Posterior cingulate gyrus (tissue), 11 donors: ENCODE measurements around the gene NR5A1.

Experiments
- DNase-seq, 10 donors: peaks; one replicate each; pipeline versions ENCODE4 v3.0.0 to v3.0.0-alpha.2; 2020 to 2021; ENCODE audit warnings: mixed read lengths in 3 of 10
- intact Hi-C: fragments of 100-400 bp; cut with DNase I; formaldehyde crosslinking; loops from one replicate; pipeline ENCODE4 v1.15.1; 2023

NR5A1 gene

DNA sequence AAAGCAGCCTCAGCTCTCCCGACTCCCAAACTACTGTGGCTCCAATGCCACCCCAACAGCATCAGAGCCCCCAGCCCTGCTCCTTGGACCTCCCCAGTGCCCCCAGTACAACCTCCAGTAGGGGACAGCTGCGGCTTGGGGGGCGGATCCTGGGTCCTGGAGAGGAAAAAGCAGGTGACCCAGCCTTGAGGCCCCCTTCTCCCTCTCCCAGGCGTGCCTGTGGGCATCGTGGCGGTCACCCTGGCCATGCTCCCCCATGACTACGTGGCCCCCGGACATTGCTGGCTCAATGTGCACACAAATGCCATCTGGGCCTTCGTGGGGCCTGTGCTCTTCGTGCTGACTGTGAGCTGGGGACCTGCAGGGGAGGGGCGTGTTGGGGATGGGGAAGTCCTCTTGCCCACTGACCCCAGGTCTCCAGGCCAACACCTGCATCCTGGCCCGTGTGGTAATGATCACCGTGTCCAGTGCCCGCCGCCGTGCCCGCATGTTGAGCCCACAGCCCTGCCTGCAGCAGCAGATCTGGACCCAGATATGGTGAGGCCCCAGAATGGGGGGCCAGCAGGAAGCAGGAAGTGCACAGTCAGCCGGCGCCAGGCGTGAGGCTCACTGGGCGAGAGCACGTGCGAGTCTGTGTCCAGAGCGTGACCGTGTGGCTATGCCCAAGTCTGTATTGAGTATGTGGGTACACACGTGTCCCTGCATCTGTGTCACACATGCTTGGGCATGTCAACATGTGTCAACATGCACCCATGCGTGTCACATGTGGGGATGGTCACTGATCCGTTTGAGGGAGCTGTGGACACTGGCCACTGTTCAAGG, 38.0 kb downstream of the NR5A1 start:
- peak in 2 of 10 donors; percentile 49 to 62 for DNase-seq
- intact Hi-C loops, result no loop called here

DNA sequence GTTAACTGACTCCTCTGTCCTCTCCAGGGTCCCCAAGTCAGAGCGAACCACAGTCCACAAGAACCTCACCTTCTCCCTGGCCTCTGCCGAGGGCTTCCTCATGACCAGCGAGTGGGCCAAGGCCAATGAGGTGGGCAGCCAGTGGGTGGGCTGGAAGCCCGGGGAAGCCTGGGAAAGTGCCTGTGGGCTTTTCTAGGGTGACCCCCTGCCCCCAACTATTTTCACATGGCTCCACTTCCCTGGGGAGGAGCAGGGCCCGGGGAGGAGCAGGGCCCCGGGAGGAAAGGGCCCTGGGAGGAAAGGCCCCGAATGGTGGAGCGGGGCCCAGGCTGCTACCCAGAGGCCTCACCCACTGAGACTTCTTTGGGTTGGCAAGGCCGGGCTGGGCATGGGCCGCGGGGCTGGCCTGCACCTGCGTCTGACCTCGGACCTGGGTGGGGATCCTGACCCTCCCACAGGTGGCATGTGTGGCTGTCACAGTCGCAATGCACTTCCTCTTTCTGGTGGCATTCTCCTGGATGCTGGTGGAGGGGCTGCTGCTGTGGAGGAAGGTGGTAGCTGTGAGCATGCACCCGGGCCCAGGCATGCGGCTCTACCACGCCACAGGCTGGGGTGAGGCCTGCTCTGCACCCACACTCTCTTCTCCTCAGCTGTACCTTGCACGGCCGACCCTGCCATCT, 39.0 kb downstream of the NR5A1 start:
- peak in 2 of 10 donors; percentile 67 to 78 for DNase-seq
- intact Hi-C loops, result no loop called here

DNA sequence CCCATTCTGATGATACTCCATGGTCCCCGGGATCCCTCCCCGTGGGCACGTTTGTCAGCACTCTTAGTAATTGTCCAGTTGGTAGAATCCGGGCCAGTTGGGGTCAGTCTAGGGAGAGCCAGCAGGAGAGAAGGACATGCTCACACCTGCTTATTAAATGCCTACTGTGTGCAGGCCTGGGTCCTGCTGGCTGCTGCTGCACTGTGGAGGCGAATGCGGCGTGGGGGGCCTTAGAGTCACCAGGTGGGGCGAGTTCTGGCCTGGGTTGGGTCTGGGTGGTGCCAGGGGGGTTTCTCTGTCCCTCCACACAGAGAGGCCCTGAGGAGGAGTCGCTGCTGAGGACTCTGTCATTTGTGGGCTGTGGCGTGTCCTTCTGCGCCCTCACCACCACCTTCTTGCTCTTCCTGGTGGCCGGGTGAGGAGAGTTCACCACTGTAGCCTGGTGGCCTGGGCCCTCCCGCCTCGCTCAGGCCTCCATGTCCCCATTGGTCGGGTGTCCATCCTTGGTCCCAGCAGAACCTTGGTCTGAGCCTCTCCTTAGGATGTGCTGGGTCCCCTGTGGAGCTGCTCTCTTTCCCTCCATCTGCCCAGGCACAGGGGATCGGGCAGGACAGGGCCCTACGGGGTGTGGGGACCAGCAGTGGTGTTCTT, 39.7 kb downstream of the NR5A1 start:
- intact Hi-C loops, result no loop called here
- peak in 3 of 10 donors; percentile 9 to 74 (median 67) for DNase-seq

DNA sequence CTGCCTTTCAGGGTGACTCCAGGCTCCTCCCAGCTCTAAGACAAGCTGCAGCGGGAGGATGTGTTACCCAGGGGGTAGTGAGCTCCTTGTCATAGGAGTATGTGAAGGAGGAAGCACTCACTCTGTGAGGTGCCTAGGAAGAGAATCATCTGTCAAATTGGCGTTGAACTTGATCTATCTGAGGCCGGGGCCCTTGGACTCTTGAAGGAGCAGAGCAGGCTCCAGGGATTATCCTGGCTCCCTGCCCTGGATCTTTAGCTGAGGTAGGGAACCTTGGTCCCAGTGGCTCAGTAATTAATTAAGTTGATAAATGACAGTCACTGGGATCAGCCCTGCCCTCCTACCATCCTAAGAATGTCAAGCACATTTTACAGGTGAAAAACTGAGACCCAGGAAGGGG, 41.5 kb downstream of the NR5A1 start:
- peak in 2 of 10 donors; percentile 5 to 30 for DNase-seq
- intact Hi-C loops, result no loop called here

DNA sequence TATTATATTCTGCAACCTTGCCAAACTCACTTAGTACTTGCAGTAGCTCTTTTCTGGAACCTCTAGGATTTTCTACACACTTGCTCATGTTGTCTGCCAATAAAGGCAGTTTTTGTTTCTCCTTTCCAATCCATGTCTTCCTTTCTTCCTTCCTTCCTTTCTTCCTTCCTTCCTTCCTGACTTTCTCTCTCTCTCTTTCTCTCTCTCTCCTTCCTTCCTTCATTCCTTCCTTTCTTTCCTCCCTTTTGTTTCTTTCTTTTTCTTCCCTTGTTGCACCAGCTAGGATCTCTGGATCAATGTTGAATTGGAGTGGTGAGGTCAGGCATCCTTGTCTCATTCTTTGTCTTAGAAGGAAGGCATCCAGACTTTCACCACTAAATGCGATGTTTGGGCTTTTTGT, 44.5 kb downstream of the NR5A1 start:
- no peak for DNase-seq
- intact Hi-C loops, result no loop called here

DNA sequence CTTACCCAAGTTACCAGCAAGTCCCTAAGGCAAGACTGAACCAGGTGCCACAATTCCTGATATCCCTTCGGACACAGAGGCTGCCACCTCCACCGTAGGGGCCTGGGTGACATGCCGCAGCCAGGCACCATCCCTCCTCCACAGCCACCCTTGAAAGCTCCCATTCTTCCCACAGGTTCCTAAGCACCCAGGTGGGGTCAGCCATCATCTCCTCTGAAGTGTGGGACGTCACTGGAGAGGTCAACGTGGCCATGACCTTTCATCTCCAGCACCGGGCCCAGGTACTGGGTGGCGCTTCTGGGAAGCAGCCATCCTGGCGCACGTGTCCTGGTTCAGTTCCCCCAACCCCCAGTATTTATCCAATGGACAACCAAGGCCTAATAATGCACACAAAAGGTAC, 48.8 kb downstream of the NR5A1 start:
- intact Hi-C loops, result no loop called here
- DNase-seq, result peak in 3 of 10 donors; percentile 8 to 60 (median 39)

DNA sequence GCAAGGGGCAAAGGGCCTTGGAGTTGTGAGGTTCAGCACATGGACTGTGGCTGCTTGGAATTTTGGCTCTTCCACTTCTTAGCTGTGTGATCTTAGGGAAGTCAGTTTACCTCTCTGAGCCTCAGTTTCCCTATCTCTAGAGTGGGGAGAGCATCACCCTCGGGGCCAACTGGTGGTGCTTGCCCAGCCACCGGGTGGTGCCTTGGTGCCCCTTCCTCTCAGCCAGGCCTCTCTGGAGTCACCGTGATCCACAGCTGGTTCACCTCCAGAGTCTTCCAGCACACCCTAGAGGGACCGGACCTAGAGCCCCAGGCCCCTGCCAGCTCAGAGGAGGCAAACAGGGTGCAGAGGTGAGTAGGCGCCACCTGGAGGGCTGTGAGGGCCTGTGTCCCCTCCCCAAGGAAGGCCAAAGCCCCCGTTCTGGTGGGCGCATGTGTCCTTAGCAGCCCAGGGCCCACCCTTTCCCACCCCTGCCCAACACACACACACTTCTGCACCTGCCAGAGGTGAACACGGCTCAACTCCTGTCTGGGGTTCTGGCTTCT, 49.2 kb downstream of the NR5A1 start:
- DNase-seq, result peak in 3 of 10 donors; percentile 33 to 66 (median 39)
- intact Hi-C loops, result no loop called here

DNA sequence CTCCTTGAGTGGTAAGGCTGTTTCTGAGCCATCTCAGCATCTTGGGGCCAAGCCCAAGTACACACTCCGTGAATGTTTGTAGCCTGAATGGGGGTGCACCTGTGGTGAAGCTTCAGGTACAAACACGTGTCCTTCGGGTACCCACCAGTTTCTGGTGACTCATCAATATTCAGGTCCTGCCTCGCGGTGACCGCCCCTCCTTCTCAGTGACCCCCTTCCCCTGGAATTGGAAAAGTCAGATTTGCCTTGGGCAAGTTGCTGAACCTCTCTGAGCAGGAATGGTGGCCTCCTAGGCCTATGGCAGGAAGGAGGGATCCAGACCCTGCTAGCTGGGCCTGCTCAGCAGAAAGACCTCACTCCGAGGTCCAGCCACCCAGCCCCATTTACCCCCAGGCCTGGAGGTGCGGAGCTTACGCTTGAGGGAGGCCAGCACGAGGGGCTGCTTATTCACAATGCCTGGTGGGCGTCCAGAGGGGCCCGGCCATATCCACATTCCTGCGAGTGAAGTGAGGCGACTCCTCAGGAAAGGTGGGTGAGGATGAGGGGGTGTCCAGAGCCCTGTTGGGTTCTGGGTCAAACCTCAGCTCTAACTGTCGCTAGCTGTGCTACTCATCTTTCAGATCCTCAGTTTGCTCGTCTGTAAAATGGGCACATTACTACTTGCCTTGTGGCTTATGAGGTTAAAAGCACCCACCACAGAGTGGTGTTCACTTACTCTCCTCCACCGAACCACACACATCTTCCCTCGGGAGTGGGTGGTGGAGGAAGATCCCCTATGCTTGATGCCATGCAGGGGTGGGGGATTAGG, 49.9 kb downstream of the NR5A1 start:
- DNase-seq, result peak in 3 of 10 donors; percentile 30 to 77 (median 56)
- intact Hi-C loops, result no loop called here

DNA sequence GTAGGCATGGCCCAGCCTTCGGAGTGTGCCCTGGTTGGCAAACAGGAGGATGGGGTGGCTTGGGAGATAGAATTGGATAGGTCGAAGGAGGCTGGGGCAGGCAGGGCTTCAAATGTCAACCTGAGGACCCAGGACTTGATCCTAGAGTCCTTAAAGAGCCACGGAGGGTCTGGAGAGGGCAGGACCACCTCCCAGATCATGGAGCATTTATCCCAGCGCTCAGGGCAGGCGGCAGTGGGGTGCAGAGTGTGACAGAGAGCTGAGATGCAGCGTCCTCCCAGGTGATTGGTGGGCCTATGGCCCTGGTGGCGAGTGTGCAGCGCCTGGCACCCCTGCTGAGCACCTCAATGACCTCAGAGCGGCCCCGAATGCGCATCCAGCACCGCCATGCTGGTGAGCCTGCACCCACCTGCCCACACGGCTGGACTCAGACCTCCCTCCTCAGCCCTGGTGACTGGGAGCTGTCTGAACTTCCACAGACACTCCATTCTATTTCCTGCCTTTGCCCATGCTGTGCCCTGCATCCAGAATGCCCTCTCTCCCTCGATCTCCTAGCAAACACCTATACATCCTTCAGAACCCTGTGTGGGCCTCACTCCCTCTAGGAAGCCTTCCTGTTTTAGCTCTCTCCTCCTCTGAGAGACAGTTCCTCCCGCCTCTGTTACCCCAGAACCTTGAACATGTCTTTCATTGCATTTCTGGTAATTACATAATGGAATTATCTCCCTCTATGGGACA, 50.7 kb downstream of the NR5A1 start:
- DNase-seq, result peak in 3 of 10 donors; percentile 31 to 60 (median 59)
- intact Hi-C loops, result no loop called here

DNA sequence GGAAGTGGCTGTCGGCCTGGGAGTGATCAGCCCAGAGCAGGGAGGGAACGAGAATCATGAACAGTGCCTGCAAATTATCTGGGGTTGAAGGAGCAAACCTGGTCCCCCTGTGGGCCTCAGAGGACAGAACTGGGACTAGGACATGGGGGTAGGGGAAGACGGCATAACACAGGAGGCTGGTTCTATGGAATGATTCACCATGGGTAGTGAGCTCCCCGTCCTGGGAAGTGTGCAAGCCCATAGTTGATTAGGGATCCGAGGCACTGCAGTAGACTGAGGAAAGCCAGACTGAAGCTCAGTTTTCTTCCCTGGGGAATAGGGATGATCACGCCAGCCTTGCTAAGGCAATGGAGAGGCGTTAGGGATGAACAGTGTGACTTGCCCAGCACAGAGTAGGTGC, 51.4 kb downstream of the NR5A1 start:
- DNase-seq, result peak in 2 of 10 donors; percentile 5 to 28
- intact Hi-C loops, result no loop called here

DNA sequence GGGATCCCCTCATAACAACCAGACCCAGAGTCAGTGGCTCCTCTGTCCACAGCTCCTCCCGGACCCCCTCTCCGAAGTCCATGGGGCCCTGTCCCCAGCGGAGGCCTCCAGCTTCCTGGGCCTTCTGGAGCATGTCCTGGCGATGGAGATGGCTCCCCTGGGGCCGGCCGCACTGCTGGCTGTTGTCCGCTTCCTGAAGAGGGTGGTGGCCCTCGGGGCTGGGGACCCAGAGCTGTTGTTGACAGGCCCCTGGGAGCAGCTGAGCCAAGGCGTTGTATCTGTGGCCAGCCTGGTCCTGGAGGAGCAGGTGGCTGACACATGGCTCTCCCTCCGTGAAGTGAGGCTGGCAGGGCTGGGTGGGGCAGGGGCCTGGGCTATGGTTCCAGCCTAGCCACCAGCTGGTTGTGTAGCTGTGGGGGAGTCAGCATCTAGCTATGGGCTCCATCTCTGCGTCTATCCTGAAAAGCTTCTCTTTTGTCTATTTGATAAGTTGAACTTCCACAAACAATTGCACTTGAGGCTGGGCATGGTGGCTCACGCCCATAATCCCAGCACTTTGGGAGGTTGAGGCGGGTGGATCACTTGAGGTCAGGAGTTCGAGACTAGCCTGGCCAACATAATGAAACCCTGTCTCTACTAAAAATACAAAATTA, 52.3 kb downstream of the NR5A1 start:
- peak in 3 of 10 donors; percentile 28 to 75 (median 72) for DNase-seq
- intact Hi-C loops, result no loop called here

DNA sequence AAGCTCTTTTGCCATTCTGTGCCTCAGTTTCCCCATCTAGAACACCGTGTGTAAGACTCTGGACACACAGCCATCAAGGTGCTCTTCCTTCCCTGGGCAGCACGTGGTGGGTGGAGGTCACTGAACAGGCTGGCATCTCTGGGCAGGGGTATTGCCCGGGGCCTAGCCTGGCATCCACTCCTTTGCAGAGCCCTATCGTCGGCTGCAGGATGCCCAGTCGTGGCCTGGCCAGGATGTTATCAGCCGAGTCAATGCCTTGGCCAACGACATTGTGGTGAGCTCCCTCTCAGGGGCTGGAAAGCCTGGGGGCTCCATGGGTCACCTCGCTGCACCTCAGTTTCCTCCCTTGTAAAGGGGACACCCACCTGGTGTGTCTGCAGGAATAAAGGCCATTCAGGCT, 52.9 kb downstream of the NR5A1 start:
- peak in 3 of 10 donors; percentile 16 to 57 (median 49) for DNase-seq
- intact Hi-C loops, result no loop called here

DNA sequence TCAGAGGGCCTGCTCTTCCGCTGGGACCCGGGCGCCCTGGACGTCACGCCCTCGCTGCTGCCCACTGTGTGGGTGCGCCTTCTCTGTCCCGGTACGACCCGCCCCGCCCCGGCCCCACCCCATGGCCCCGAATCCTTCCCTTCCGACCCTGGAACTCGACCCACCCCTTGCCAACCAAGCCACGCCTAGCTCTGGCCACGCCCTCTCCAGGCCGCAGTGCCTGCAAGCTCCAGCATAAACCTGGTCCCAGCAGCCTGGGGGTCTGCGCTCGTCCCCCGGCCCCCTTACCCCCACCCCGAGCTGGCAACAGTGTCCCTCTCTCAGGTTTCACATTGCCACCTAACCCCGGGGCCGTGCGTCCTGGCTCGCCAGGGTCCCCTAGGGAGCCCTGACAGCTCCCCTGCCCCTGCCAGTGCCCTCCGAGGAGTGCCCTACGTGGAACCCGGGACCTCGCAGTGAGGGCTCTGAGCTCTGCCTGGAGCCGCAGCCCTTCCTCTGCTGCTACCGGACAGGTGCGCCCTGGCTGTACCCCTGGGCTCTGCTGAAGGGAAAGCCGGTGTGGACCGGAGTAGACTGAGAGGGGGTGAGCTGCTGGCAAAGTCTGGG, 53.5 kb downstream of the NR5A1 start:
- intact Hi-C loops, result no loop called here
- peak in 3 of 10 donors; percentile 48 to 59 (median 50) for DNase-seq

DNA sequence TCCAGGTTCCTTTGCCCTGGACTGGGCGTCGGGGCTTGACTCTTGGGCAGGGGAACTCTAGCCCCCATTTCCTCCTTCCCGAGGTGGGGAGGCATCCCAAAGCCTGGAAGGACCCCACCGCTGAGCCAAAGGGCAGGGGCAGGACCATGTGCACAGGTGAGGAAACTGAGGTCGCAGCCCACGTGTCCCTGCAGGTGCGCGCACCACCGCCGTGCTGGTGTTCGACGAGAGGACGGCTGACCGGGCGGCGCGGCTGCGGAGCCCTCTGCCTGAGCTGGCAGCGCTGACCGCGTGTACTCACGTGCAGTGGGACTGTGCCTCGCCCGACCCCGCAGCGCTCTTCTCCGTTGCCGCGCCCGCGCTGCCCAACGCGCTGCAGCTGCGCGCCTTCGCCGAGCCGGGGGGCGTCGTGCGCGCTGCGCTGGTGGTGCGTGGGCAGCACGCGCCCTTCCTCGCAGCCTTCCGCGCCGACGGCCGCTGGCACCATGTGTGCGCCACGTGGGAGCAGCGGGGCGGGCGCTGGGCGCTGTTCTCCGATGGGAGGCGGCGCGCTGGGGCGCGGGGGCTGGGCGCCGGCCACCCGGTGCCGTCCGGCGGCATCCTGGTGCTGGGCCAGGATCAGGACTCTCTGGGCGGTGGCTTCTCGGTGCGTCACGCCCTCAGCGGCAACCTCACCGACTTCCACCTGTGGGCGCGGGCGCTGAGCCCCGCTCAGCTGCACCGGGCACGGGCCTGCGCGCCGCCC, 54.2 kb downstream of the NR5A1 start:
- DNase-seq, result peak in 3 of 10 donors; percentile 48 to 67 (median 54)
- intact Hi-C loops, result no loop called here

DNA sequence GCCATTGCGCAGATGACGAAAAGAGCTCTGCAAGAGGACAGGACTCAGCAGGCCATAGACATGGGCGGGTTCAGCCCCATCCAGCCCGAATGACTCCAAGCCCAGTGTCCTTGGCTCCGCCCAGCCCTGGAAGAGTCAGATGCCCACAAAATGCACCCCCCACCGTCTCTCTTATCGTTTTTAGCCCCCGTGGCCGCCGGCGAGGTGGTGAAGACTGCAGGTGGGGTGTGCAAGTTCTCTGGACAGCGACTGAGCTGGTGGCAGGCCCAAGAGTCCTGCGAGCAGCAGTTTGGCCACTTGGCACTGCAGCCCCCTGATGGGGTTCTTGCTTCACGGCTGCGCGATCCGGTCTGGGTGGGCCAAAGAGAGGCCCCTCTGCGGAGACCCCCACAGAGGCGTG, 54.9 kb downstream of the NR5A1 start:
- DNase-seq, result peak in 2 of 10 donors; percentile 47 to 64
- intact Hi-C loops, result no loop called here

DNA sequence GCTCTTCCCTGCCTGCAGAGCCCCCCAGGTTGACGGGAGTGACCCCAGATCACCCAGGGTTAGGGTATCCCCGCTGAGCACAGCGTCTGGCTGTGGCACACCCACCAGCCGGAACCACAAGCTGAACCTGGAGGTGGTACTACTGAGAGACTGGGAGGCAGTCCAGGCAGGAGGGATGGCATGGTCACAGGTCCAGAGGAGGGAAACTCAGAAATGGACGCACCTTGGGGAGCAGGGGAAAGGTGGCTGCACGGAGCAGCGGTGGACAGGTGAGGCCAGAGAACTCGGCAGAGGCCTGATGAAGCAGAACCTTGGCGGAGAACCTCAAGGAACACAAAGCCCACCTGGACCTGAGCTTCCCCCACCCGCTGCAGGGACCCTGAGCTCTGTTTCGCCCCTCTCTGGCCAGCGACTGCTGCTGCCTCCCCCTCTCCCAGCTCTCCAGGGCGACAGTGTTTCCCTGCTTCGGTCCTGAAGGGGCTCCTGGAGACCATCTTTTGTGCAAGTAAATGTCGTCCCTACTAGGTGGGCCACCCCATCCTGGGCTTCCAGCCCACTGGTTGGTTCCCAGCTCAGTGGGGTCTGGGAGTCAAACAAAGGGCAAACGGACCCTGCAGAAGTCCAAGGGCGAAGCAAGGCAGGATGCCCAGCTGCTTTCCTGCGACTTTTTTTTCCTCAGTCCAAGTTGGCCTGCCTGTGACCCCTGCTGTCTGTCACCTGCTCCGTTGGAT, 56.1 kb downstream of the NR5A1 start:
- peak in 2 of 10 donors; percentile 59 for DNase-seq
- intact Hi-C loops, result no loop called here
